Nephron progenitor cell (in vitro differentiated cells): Measurements from ENCODE around the gene FTO.

ENCODE experiments used
- DNase-seq: peaks from one replicate; pipeline ENCODE4 v3.0.0; 2021
- H3K27ac Mint-ChIP-seq: 2 replicates; pipeline ENCODE4 v1.8.0; 2021; ENCODE audit warnings: mild to moderate bottlenecking, moderate library complexity, mixed read lengths
- H3K27me3 Mint-ChIP-seq: 2 replicates; pipeline ENCODE4 v1.8.0; 2021; ENCODE audit warnings: mild to moderate bottlenecking, low read depth, mixed read lengths; ENCODE audit not compliant: poor library complexity
- H3K36me3 Mint-ChIP-seq: 2 replicates; pipeline ENCODE4 v1.8.0; 2021; ENCODE audit warnings: low read depth, mixed read lengths
- H3K4me1 Mint-ChIP-seq: 2 replicates; pipeline ENCODE4 v1.8.0; 2021; ENCODE audit warnings: mixed read lengths
- H3K4me3 Mint-ChIP-seq: 2 replicates; pipeline ENCODE4 v1.8.0; 2021; ENCODE audit warnings: mild to moderate bottlenecking, moderate library complexity, mixed read lengths
- H3K9me3 Mint-ChIP-seq: 2 replicates; pipeline ENCODE4 v1.8.0; 2021; ENCODE audit warnings: mild to moderate bottlenecking, moderate library complexity, mixed read lengths
- CTCF ChIP-seq: fragments of 200-600 bp; sonication (generic); IDR thresholded peaks from 2 replicates; pipeline ENCODE4 v1.5.0; 2021; ENCODE audit warnings: antibody characterized with exemption

The FTO gene

GRCh38 chr16:53925107-53925410 lies 221.1 kb downstream of the FTO start:
- Mint-ChIP-seq H3K27me3 (no peaks in the 10 kb centered on the region), H3K4me1 (peaks cover 50% of the 10 kb centered on the region), H3K27ac (no peak overlapping the region), H3K4me3 (no peak overlapping the region), H3K36me3 (no peaks in the 10 kb centered on the region), H3K9me3 (no peaks in the 10 kb centered on the region)
- no peak for TF ChIP-seq CTCF
- DNase-seq = no peak

GRCh38 chr16:53925526-53925925 lies 221.6 kb downstream of the FTO start:
- no peak overlapping the region for H3K27ac Mint-ChIP-seq
- H3K36me3 Mint-ChIP-seq = no peaks in the 10 kb centered on the region
- no peak for TF ChIP-seq CTCF
- H3K4me1 Mint-ChIP-seq = peaks cover 45% of the 10 kb centered on the region
- no peaks in the 10 kb centered on the region for H3K27me3 Mint-ChIP-seq
- no peak overlapping the region for H3K4me3 Mint-ChIP-seq
- DNase-seq = no peak
- H3K9me3 Mint-ChIP-seq = no peaks in the 10 kb centered on the region

GRCh38 chr16:53926209-53926608 lies 222.3 kb downstream of the FTO start:
- Mint-ChIP-seq H3K36me3 (no peaks in the 10 kb centered on the region), H3K27me3 (no peaks in the 10 kb centered on the region), H3K9me3 (no peaks in the 10 kb centered on the region)

GRCh38 chr16:53932975-53933374 lies 229.0 kb downstream of the FTO start:
- Mint-ChIP-seq H3K27me3 (no peaks in the 10 kb centered on the region), H3K4me1 (peaks cover 37% of the 10 kb centered on the region), H3K9me3 (no peaks in the 10 kb centered on the region), H3K36me3 (peaks cover 11% of the 10 kb centered on the region), H3K4me3 (no peak overlapping the region), H3K27ac (no peak overlapping the region)
- DNase-seq = no peak
- TF ChIP-seq CTCF = no peak

More at GRCh38 chr16:53926209-53926608, 222.3 kb downstream of the FTO start:
- DNase-seq = no peak
- Mint-ChIP-seq H3K4me1 (peaks cover 38% of the 10 kb centered on the region), H3K27ac (no peak overlapping the region), H3K4me3 (no peak overlapping the region)
- no peak for TF ChIP-seq CTCF

GRCh38 chr16:53933407-53933806 lies 229.5 kb downstream of the FTO start:
- no peaks in the 10 kb centered on the region for H3K27me3 Mint-ChIP-seq
- H3K27ac Mint-ChIP-seq = no peak overlapping the region
- no peak overlapping the region for H3K4me3 Mint-ChIP-seq
- no peak for DNase-seq
- TF ChIP-seq CTCF = no peak
- peaks cover 41% of the 10 kb centered on the region for H3K4me1 Mint-ChIP-seq
- no peaks in the 10 kb centered on the region for H3K9me3 Mint-ChIP-seq
- peaks cover 14% of the 10 kb centered on the region for H3K36me3 Mint-ChIP-seq

- Mint-ChIP-seq H3K9me3 (no peaks in the 10 kb centered on the region), H3K4me1 (peaks cover 42% of the 10 kb centered on the region), H3K36me3 (peaks cover 32% of the 10 kb centered on the region), H3K27ac (no peak overlapping the region), H3K4me3 (no peak overlapping the region), H3K27me3 (no peaks in the 10 kb centered on the region)
- no peak for DNase-seq
- no peak for TF ChIP-seq CTCF
These were observed 232.1 kb downstream of the FTO start for GRCh38 chr16:53936052-53936451.
